Hair follicle dermal papilla cell (primary cell): ENCODE results near the gene IQCN. TPM values are rescaled to one million over a fixed set of nuclear protein-coding genes. Genes with fewer than 3 reads are reported as not detected.

Source experiments
- small RNA-seq: library from RNA; depleted of rRNA; stranded (forward); fragments of <200 nt; gene quantifications from one replicate; pipeline ENCODE3, GENCODE V24; 2012
- total RNA-seq: library from RNA; depleted of rRNA; stranded (reverse); fragments of >200 nt; gene quantifications from 2 replicates; pipeline ENCODE4 v1.2.3, GENCODE V29; 2012

IQCN gene
- 3.6 and 4.1 TPM in 2 replicates for total RNA-seq

GRCh38 chr19:18274219-18274780, at the start of gene IQCN:
IQCN (minus strand) TSS chr19:18274452; CDS start chr19:18269478, 4,974 bp downstream.

GRCh38 chr19:18322759-18323460, 48.7 kb upstream of the IQCN start, which contains the start of gene LSM4:
LSM4 (minus strand) TSS chr19:18323076; CDS start chr19:18323020, 56 bp downstream.

GRCh38 chr19:18281082-18282020, 7.1 kb upstream of the IQCN start, which contains the start of gene JUND:
JUND (minus strand) TSS chr19:18281622; CDS start chr19:18281484, 138 bp downstream.

GRCh38 chr19:18225702-18226468, 48.4 kb downstream of the IQCN start, which contains the start of gene PDE4C:
PDE4C (minus strand) TSS chr19:18226438; CDS start chr19:18226415, 23 bp downstream.

Small RNA genes lying within 50 kb of the gene (small RNA-seq; reads per million reads assigned to genes)
- not detected for gene MIR3188
- not detected for gene RPL39P38

Other genes with a start within 250 kb of the IQCN start
- 1.6 and 1.8 TPM in 2 replicates for gene IL12RB1, start 187.5 kb downstream of the IQCN start, total RNA-seq
- gene MAST3, start 176.7 kb downstream of the IQCN start, total RNA-seq = 3.2 and 3.6 TPM in 2 replicates
- 43.5 and 45.8 TPM in 2 replicates for gene PIK3R2, start 121.3 kb downstream of the IQCN start, total RNA-seq
- 25.2 and 33.3 TPM in 2 replicates for gene IFI30, start 100.6 kb downstream of the IQCN start, total RNA-seq
- 9.7 TPM in 2 replicates for gene MPV17L2, start 81.2 kb downstream of the IQCN start, total RNA-seq
- gene RAB3A, start 70.4 kb downstream of the IQCN start, total RNA-seq = 0.73 and 1.6 TPM in 2 replicates
- gene PDE4C, start 48.0 kb downstream of the IQCN start, total RNA-seq = 0.12 and 0.16 TPM in 2 replicates
- gene JUND, start 7.2 kb upstream of the IQCN start, total RNA-seq = 135 and 138 TPM in 2 replicates
- 66.2 and 72.9 TPM in 2 replicates for gene LSM4, start 48.6 kb upstream of the IQCN start, total RNA-seq
- gene PGPEP1, start 66.1 kb upstream of the IQCN start, total RNA-seq = 31.0 and 34.2 TPM in 2 replicates
- gene GDF15, start 111.7 kb upstream of the IQCN start, total RNA-seq = 4.5 and 4.9 TPM in 2 replicates
- gene LRRC25, start 123.2 kb upstream of the IQCN start, total RNA-seq = not detected in 2 replicates
- 96.4 and 97.5 TPM in 2 replicates for gene SSBP4, start 144.9 kb upstream of the IQCN start, total RNA-seq
- 13.7 and 15.1 TPM in 2 replicates for gene ISYNA1, start 163.7 kb upstream of the IQCN start, total RNA-seq
- 25.4 and 26.4 TPM in 2 replicates for gene ELL, start 247.6 kb upstream of the IQCN start, total RNA-seq